ENCODE measurements around the gene CD4.

CD4 gene

DNA sequence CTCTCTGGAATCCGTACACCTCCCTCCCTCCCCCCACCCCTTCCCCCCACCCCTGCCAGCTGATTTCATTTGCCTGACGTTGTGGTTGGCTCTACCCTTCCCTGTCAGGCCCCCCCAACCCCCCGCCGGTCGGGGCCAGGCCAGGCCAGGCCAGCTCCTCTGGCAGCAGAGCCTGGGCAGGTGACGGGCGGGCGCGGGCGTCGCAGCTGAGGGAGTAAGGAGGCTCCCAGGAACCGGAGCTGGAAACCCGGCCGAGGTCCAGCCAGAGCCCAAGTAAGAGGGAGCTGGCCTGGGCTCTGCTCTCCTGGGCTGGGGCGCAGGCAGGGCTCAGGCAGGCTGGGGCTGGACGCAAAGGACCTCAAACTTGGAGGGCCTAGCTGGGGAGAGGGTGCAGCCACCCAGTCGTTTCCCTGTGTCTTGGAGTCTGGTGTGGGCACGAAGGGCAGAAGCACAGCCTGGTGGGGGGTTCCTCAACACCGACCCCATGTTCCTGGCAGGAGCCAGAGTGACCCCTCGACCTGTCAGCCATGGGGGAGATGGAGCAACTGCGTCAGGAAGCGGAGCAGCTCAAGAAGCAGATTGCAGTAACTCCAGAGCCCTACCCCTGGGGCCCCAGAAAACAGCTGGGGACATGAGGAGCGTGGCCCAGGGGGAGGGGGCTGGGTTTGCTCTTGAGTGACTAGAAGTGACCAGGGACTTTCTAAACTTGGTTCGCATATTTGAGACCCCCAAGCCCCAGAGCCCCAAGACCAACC is 51.6 kb downstream of the CD4 start, which contains the start of gene GNB3:
GNB3 (plus strand) TSS at position 165 of the 755 bp plus-strand sequence; CDS start at position 528, 363 bp downstream.
- no peaks in the 10 kb centered on the region for H3K4me1 ChIP-seq (ENCODE audit: control insufficient read depth, insufficient read depth, low read length)
- POLR2A ChIA-PET, result interaction anchor here (0.5 to 6.5 kb wide), 8 partner anchors 8 to 88 kb away, joined by 3 to 62 read pairs (median 6); partner anchors contain the start of genes CDCA3, MLF2, PTMS and SPSB2
- H3K36me3 ChIP-seq (ENCODE audit: control insufficient read depth in 2 of 2, insufficient read depth in 1 of 2, low read length in 2 of 2), result peaks cover 9 to 92% of the 10 kb centered on the region in 2 experiments; a peak in 2 of 3 replicates
- H3K9me3 ChIP-seq (ENCODE audit: control insufficient read depth, insufficient read depth, low read depth, low read length), result no peaks in the 10 kb centered on the region
- H3K27ac ChIP-seq (ENCODE audit: extremely low read depth, low read depth, low read length), result no peak within 1 kb of the TSS
- CTCF ChIA-PET, result interaction anchor here (0.6 to 2.0 kb wide), 4 partner anchors 7 to 16 kb away, joined by 3 to 9 read pairs (median 4); partner anchors contain the start of gene USP5
- no peak within 1 kb of the TSS for H3K4me3 ChIP-seq (ENCODE audit: low read depth, low read length)
- TF ChIP-seq SETDB1 (IDR thresholded peaks at IDR 0.05; ENCODE audit: insufficient read length, low read length), result no peak
- TF ChIP-seq ZSCAN30 (tag by site-specific recombination; IDR thresholded peaks at IDR 0.05), result no peak
- TF ChIP-seq ZNF341 (tag by site-specific recombination; IDR thresholded peaks at IDR 0.05; ENCODE audit: low read depth), result no peak

- TF ChIP-seq ZNF26 (tag by site-specific recombination; IDR thresholded peaks at IDR 0.05), result no peak
- no peak for TF ChIP-seq ZBTB48 (tag by site-specific recombination; IDR thresholded peaks at IDR 0.05)
- TF ChIP-seq ZNF610 (tag by site-specific recombination; IDR thresholded peaks at IDR 0.05; ENCODE audit: borderline replicate concordance), result no peak
- TF ChIP-seq ZNF10 (tag by site-specific recombination; IDR thresholded peaks at IDR 0.05), result no peak
- no peak for TF ChIP-seq ZNF701 (tag by site-specific recombination; IDR thresholded peaks at IDR 0.05)
- TF ChIP-seq ZNF416 (tag by site-specific recombination; IDR thresholded peaks at IDR 0.05), result no peak
- TF ChIP-seq, protein P1, sequence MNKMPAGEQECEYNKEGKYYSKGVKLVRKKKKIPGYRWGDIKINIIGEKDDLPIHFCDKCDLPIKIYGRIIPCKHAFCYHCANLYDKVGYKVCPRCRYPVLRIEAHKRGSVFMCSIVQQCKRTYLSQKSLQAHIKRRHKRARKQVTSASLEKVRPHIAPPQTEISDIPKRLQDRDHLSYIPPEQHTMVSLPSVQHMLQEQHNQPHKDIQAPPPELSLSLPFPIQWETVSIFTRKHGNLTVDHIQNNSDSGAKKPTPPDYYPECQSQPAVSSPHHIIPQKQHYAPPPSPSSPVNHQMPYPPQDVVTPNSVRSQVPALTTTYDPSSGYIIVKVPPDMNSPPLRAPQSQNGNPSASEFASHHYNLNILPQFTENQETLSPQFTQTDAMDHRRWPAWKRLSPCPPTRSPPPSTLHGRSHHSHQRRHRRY (tag by site-specific recombination; IDR thresholded peaks at IDR 0.05), result no peak
- TF ChIP-seq KLF8 (tag by site-specific recombination; IDR thresholded peaks at IDR 0.05), result no peak
- no peak for TF ChIP-seq ZNF211 (tag by site-specific recombination; IDR thresholded peaks at IDR 0.05; ENCODE audit: low read depth)
- TF ChIP-seq SP7 (tag by site-specific recombination; IDR thresholded peaks at IDR 0.05), result no peak
- H3K4me1 ChIP-seq (ENCODE audit: control insufficient read depth, insufficient read depth, low read length), result no peaks in the 10 kb centered on the region
- ChIA-PET POLR2A (interaction anchor here (1.3 to 6.5 kb wide), 4 partner anchors 7 to 30 kb away, joined by 4 to 62 read pairs (median 14); partner anchors contain the start of genes CDCA3, SPSB2 and USP5), CTCF (interaction anchor here (1.0 kb wide), 1 partner anchor 9 kb away, joined by 3 read pairs; the partner anchor contains the start of genes CDCA3 and USP5)
- H3K36me3 ChIP-seq (ENCODE audit: control insufficient read depth in 2 of 2, insufficient read depth in 1 of 2, low read length in 2 of 2), result peaks cover 12 to 92% of the 10 kb centered on the region in 2 experiments
- no peak overlapping the region for H3K27ac ChIP-seq (ENCODE audit: extremely low read depth, low read depth, low read length)
- H3K4me3 ChIP-seq (ENCODE audit: low read depth, low read length), result no peak overlapping the region
- H3K9me3 ChIP-seq (ENCODE audit: control insufficient read depth, insufficient read depth, low read depth, low read length), result no peaks in the 10 kb centered on the region
Measured at GRCh38 chr12:6842075-6842474, 52.7 kb downstream of the CD4 start.

GRCh38 chr12:6843118-6843902 is 54.0 kb downstream of the CD4 start:
- TF ChIP-seq HOXC10 (CRISPR knock-in tag; IDR thresholded peaks at IDR 0.05) (no peak), ZFP69B (tag by site-specific recombination; IDR thresholded peaks at IDR 0.05) (peak; percentile 66; the same call in 1 of the 2 replicates), WT1 (tag by site-specific recombination; IDR thresholded peaks at IDR 0.05) (0 out of 2 replicates have a peak, but pooled peaks have one; percentile 54)
- TF ChIP-seq, protein P2, sequence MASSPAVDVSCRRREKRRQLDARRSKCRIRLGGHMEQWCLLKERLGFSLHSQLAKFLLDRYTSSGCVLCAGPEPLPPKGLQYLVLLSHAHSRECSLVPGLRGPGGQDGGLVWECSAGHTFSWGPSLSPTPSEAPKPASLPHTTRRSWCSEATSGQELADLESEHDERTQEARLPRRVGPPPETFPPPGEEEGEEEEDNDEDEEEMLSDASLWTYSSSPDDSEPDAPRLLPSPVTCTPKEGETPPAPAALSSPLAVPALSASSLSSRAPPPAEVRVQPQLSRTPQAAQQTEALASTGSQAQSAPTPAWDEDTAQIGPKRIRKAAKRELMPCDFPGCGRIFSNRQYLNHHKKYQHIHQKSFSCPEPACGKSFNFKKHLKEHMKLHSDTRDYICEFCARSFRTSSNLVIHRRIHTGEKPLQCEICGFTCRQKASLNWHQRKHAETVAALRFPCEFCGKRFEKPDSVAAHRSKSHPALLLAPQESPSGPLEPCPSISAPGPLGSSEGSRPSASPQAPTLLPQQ (tag by site-specific recombination; IDR thresholded peaks at IDR 0.05), result peak; percentile 84; the same call in 1 of the 2 replicates
- no peak overlapping the region for H3K27ac ChIP-seq (ENCODE audit: extremely low read depth, low read depth, low read length)
- no peaks in the 10 kb centered on the region for H3K4me1 ChIP-seq (ENCODE audit: control insufficient read depth, insufficient read depth, low read length)
- peaks cover 20 to 92% of the 10 kb centered on the region in 2 experiments for H3K36me3 ChIP-seq (ENCODE audit: control insufficient read depth in 2 of 2, insufficient read depth in 1 of 2, low read length in 2 of 2)
- H3K9me3 ChIP-seq (ENCODE audit: control insufficient read depth, insufficient read depth, low read depth, low read length), result no peaks in the 10 kb centered on the region
- CTCF ChIA-PET, result interaction anchor here (0.6 to 8.1 kb wide), 5 partner anchors 8 to 122 kb away, joined by 3 to 75 read pairs (median 3); partner anchors contain the start of genes CDCA3 and USP5
- POLR2A ChIA-PET, result interaction anchor here (0.5 to 6.5 kb wide), 7 partner anchors 8 to 89 kb away, joined by 3 to 62 read pairs (median 4); partner anchors contain the start of genes CDCA3, PTMS, SPSB2 and USP5
- H3K4me3 ChIP-seq (ENCODE audit: low read depth, low read length), result no peak overlapping the region
